GM12892 (cell line): ENCODE results near the gene KLHDC7B.

Experiments used
- POLR2A ChIP-seq: IDR thresholded peaks from 2 replicates; pipeline ENCODE4 v1.6.1; 2011; ENCODE audit warnings: low read depth, low read length, control low read depth
- POLR2AphosphoS5 ChIP-seq: IDR thresholded peaks from 2 replicates; pipeline ENCODE4 v1.6.1; 2011; ENCODE audit warnings: low read depth, low read length, control low read depth
- TAF1 ChIP-seq: IDR thresholded peaks from 2 replicates; pipeline ENCODE4 v1.6.1; 2011; ENCODE audit warnings: low read depth, mild to moderate bottlenecking, control low read depth, low read length, borderline replicate concordance

DNA sequence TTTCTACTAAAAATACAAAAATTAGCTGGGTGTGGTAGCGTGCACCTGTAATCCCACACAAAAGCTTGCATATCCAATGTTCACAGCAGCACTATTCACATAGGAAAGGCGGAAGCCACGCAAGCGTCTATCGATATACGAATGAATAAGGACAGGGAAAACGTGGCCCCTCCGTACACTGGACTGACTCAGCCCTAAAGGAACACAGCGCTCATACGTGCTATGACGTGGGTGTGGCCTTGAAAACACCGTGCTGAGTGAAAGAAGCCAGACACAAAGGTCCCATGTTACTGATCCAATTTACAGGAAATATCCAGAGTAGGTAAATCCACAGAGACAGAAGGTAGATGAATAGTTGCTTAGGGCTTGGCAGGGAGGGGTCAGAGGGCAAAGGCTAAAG is 45.2 kb upstream of the KLHDC7B start:
- TF ChIP-seq POLR2AphosphoS5 (no peak), POLR2A (no peak), TAF1 (no peak)
